GM12892 (cell line): ENCODE measurements around the gene RASSF5.
A peak's percentile ranks its signal among the peaks of the same experiment; 100 is the strongest.

Experiments
- DNase-seq: peaks from one replicate; pipeline ENCODE4 v3.0.0; 2011; ENCODE audit not compliant: insufficient read length
- FAIRE-seq: peaks from 2 replicates; lab custom pipeline; 2011; peaks lifted over from hg19 to GRCh38; lab: Jason Lieb, UNC
- POLR2A ChIP-seq: IDR thresholded peaks from 2 replicates; pipeline ENCODE4 v1.6.1; 2011; ENCODE audit warnings: low read depth, low read length, control low read depth
- POLR2AphosphoS5 ChIP-seq: IDR thresholded peaks from 2 replicates; pipeline ENCODE4 v1.6.1; 2011; ENCODE audit warnings: low read depth, low read length, control low read depth
- TAF1 ChIP-seq: IDR thresholded peaks from 2 replicates; pipeline ENCODE4 v1.6.1; 2011; ENCODE audit warnings: low read depth, mild to moderate bottlenecking, control low read depth, low read length, borderline replicate concordance

The RASSF5 gene

GRCh38 chr1:206490771-206491405 is 16.4 kb upstream of the RASSF5 start:
- FAIRE-seq (no peak), DNase-seq (no peak)
- TF ChIP-seq POLR2AphosphoS5 (no peak), TAF1 (no peak), POLR2A (no peak)

GRCh38 chr1:206491616-206492015 is 15.7 kb upstream of the RASSF5 start:
- no peak for FAIRE-seq

GRCh38 chr1:206492589-206492988 is 14.7 kb upstream of the RASSF5 start:
- FAIRE-seq = no peak
- no peak for DNase-seq
- TF ChIP-seq POLR2A (no peak), TAF1 (no peak), POLR2AphosphoS5 (no peak)

More at GRCh38 chr1:206491616-206492015, 15.7 kb upstream of the RASSF5 start:
- TF ChIP-seq TAF1 (no peak), POLR2AphosphoS5 (no peak), POLR2A (no peak)
- DNase-seq = no peak

GRCh38 chr1:206493279-206493678 is 14.1 kb upstream of the RASSF5 start:
- FAIRE-seq (no peak), DNase-seq (no peak)
- TF ChIP-seq POLR2A (no peak), POLR2AphosphoS5 (no peak), TAF1 (no peak)

GRCh38 chr1:206495011-206495461 is 12.3 kb upstream of the RASSF5 start:
- TF ChIP-seq POLR2A (no peak), POLR2AphosphoS5 (no peak), TAF1 (no peak)
- FAIRE-seq (peak; percentile 75), DNase-seq (no peak)

GRCh38 chr1:206495493-206496046 is 11.8 kb upstream of the RASSF5 start:
- no peak for DNase-seq

GRCh38 chr1:206496131-206496793 is 11.1 kb upstream of the RASSF5 start:
- DNase-seq = no peak
- TF ChIP-seq POLR2AphosphoS5 (no peak), TAF1 (no peak), POLR2A (no peak)
- FAIRE-seq = peak; percentile 88

More at GRCh38 chr1:206495493-206496046, 11.8 kb upstream of the RASSF5 start:
- FAIRE-seq = no peak
- TF ChIP-seq TAF1 = no peak
- no peak for TF ChIP-seq POLR2AphosphoS5
- no peak for TF ChIP-seq POLR2A

- DNase-seq = no peak
- no peak for FAIRE-seq
- TF ChIP-seq POLR2A (no peak), TAF1 (no peak), POLR2AphosphoS5 (no peak)
These were observed 10.0 kb upstream of the RASSF5 start for GRCh38 chr1:206497363-206497762.

- DNase-seq = no peak
- FAIRE-seq = no peak
- TF ChIP-seq POLR2AphosphoS5 = no peak
- TF ChIP-seq POLR2A = no peak
- no peak for TF ChIP-seq TAF1
These were observed 9.6 kb upstream of the RASSF5 start for GRCh38 chr1:206497774-206498173.

GRCh38 chr1:206498685-206499084 is 8.6 kb upstream of the RASSF5 start:
- DNase-seq = no peak
- TF ChIP-seq TAF1 (no peak), POLR2A (no peak), POLR2AphosphoS5 (no peak)
- FAIRE-seq = no peak

GRCh38 chr1:206500046-206500445 is 7.3 kb upstream of the RASSF5 start:
- no peak for FAIRE-seq
- DNase-seq = no peak
- TF ChIP-seq POLR2AphosphoS5 = no peak
- TF ChIP-seq POLR2A = no peak
- TF ChIP-seq TAF1 = no peak

- no peak for FAIRE-seq
- TF ChIP-seq POLR2AphosphoS5 (no peak), TAF1 (no peak), POLR2A (no peak)
- DNase-seq = no peak
These were observed 5.5 kb upstream of the RASSF5 start for GRCh38 chr1:206501881-206502280.
